HepG2 (cell line): Measurements from ENCODE around the gene CACNA1I. TPM values are rescaled to one million over a fixed set of nuclear protein-coding genes. Genes with fewer than 3 reads are reported as not detected.
A peak's percentile ranks its signal among the peaks of the same experiment; 100 is the strongest.

Experiments
- ARHGAP35 ChIP-seq: sonication (generic); formaldehyde crosslinking; IDR thresholded peaks from 2 replicates; pipeline ENCODE4 v1.9.0; 2022; ENCODE audit warnings: mild to moderate bottlenecking, inconsistent platforms, moderate library complexity, missing genetic modification reagents, borderline replicate concordance
- BRD4 ChIP-seq: sonication (generic); formaldehyde crosslinking; IDR thresholded peaks from 2 replicates; pipeline ENCODE4 v1.4.0; 2020; ENCODE audit warnings: missing genetic modification reagents
- CEBPB ChIP-seq: IDR thresholded peaks from 2 replicates; pipeline ENCODE4 v1.6.1; 2011; ENCODE audit warnings: low read depth, low read length, improper control_type of control experiment, borderline replicate concordance
- CENPX ChIP-seq: sonication (generic); formaldehyde crosslinking; IDR thresholded peaks from 2 replicates; pipeline ENCODE4 v1.9.0; 2021; ENCODE audit warnings: mild to moderate bottlenecking, missing genetic modification reagents, moderate library complexity
- CREB3 ChIP-seq: sonication (generic); formaldehyde crosslinking; IDR thresholded peaks from 2 replicates; pipeline ENCODE4 v1.5.0; 2020; ENCODE audit warnings: missing genetic modification reagents
- HNRNPK ChIP-seq: fragments of 200-400 bp; formaldehyde crosslinking; IDR thresholded peaks from 2 replicates; pipeline ENCODE4 v1.6.1; 2018; ENCODE audit warnings: low read length, low read depth, moderate library complexity, mild to moderate bottlenecking; ENCODE audit not compliant: poor library complexity, severe bottlenecking
- KLF13 ChIP-seq: sonication (generic); formaldehyde crosslinking; IDR thresholded peaks from 2 replicates; pipeline ENCODE4 v1.4.0; 2020; ENCODE audit warnings: mild to moderate bottlenecking, missing genetic modification reagents
- NBN ChIP-seq: fragments of 450-650 bp; conservative IDR thresholded peaks from 2 replicates; pipeline ENCODE4 v1.6.1; 2017
- NR0B2 ChIP-seq: sonication (generic); formaldehyde crosslinking; IDR thresholded peaks from 2 replicates; pipeline ENCODE4 v1.4.0; 2020; ENCODE audit warnings: mild to moderate bottlenecking, missing genetic modification reagents
- NR2F2 ChIP-seq: IDR thresholded peaks from 2 replicates; pipeline ENCODE4 v1.6.1; 2012; ENCODE audit warnings: low read depth, inconsistent platforms, borderline replicate concordance
- THAP11 ChIP-seq: IDR thresholded peaks from 2 replicates; pipeline ENCODE4 v1.6.1; 2016; ENCODE audit warnings: missing biosample characterization, missing genetic modification reagents
- ZC3H4 ChIP-seq: sonication (generic); formaldehyde crosslinking; IDR thresholded peaks from 2 replicates; pipeline ENCODE4 v1.4.0; 2020; ENCODE audit warnings: missing genetic modification reagents, borderline replicate concordance
- ZHX2 ChIP-seq, 2 experiments: sonication (generic) in 1 of 2; formaldehyde crosslinking in 1 of 2; IDR thresholded peaks; 2 replicates each; pipeline versions ENCODE4 v1.6.1 to v1.9.0; 2014 to 2022; ENCODE audit warnings: antibody characterized with exemption in 1 of 2, borderline replicate concordance in 1 of 2, inconsistent platforms in 1 of 2, low read depth in 1 of 2, missing genetic modification reagents in 1 of 2
- ZKSCAN1 ChIP-seq: fragments of 150-350 bp; IDR thresholded peaks from 2 replicates; pipeline ENCODE4 v1.6.1; 2014; ENCODE audit warnings: low read length
- ZNF335 ChIP-seq: sonication (generic); formaldehyde crosslinking; IDR thresholded peaks from 2 replicates; pipeline ENCODE4 v1.4.0; 2020; ENCODE audit warnings: missing genetic modification reagents
- ZNF33A ChIP-seq: sonication (generic); formaldehyde crosslinking; IDR thresholded peaks from 2 replicates; pipeline ENCODE4 v1.5.1; 2020; ENCODE audit warnings: missing genetic modification reagents, mild to moderate bottlenecking, moderate library complexity, borderline replicate concordance
- ZNF562 ChIP-seq: sonication (generic); formaldehyde crosslinking; IDR thresholded peaks from 2 replicates; pipeline ENCODE4 v1.8.0; 2022; ENCODE audit warnings: missing genetic modification reagents, borderline replicate concordance
- ZNF720 ChIP-seq: sonication (generic); formaldehyde crosslinking; IDR thresholded peaks from 2 replicates; pipeline ENCODE4 v1.4.0; 2020; ENCODE audit warnings: missing genetic modification reagents
- ZNF773 ChIP-seq: sonication (generic); formaldehyde crosslinking; IDR thresholded peaks from 2 replicates; pipeline ENCODE4 v1.4.0; 2020; ENCODE audit warnings: missing genetic modification reagents, borderline replicate concordance
- polyA plus RNA-seq, 8 experiments: library from polyadenylated mRNA; depleted of rRNA in 3 of 8; stranded (reverse) in 7 of 8; unstranded in 1 of 8; fragments of >200 nt; fragmentation: Illumina TruSeq in 4 of 8; extraction: Trizol in 4 of 8; gene quantifications; 2 replicates each; pipeline versions ENCODE4 v1.2.1 to v1.2.3, GENCODE V29; 2011 to 2016; ENCODE audit warnings: low read depth in 4 of 8, missing spikeins in 1 of 8, mixed read lengths in 1 of 8; ENCODE audit not compliant: insufficient read depth in 1 of 8
- total RNA-seq, 5 experiments: library from RNA; depleted of rRNA; stranded (reverse); fragments of >200 nt; fragmentation: Illumina TruSeq; extraction: Trizol; gene quantifications; 2 replicates each; pipeline ENCODE4 v1.2.3, GENCODE V29; 2016; ENCODE audit warnings: low read depth in 1 of 5
- TF ChIP-seq, protein P1 (sequence below): sonication (generic); formaldehyde crosslinking; IDR thresholded peaks from 2 replicates; pipeline ENCODE4 v1.4.0; 2020; ENCODE audit warnings: missing genetic modification reagents, mild to moderate bottlenecking, borderline replicate concordance

Gene CACNA1I
- total and polyA plus RNA-seq, 2 of the 13 experiments (the other 11 are each of a cell fraction or from before 2014, with no cell fraction given): not detected

DNA sequence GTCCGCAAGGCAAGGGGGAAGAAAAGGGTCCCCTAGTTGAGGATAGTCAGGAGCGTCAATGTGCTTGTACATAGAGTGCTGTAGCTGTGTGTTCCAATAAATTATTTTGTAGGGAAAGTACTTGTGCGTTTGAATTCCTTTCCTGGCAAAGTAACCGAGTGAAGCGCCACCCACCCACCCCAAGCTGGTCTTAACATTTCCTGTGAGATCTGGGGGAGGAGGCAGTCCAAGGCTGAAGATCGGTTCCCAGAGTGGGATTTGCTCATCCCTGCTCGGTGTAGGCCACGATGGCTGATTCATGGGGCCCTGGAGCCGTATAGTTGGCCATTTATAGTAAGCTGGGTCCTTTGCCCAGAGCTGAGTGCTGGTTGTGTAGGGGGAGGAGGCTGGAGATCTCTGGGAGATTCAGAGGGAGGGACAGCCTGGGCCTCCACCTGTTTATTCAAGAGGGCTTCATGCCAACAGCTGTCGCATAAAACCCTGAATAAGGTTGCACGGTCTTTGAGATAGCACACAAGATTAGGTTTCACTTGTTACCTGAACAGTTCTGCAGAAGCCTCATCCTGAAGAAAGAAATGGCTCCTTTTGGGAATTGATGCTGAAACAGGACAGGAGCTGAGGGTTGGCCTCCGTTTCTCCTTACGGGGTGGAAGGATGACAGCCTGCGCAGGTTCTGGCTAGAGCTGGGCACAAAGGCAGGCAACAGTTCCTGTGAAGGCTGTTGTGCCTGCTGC lies 47.8 kb upstream of the CACNA1I start (continued):
- no peak for TF ChIP-seq NR0B2 (CRISPR knock-in tag)
- no peak for TF ChIP-seq NBN
- TF ChIP-seq HNRNPK: no peak
- no peak for TF ChIP-seq BRD4 (CRISPR knock-in tag)
- no peak for TF ChIP-seq KLF13
- TF ChIP-seq, protein P1, sequence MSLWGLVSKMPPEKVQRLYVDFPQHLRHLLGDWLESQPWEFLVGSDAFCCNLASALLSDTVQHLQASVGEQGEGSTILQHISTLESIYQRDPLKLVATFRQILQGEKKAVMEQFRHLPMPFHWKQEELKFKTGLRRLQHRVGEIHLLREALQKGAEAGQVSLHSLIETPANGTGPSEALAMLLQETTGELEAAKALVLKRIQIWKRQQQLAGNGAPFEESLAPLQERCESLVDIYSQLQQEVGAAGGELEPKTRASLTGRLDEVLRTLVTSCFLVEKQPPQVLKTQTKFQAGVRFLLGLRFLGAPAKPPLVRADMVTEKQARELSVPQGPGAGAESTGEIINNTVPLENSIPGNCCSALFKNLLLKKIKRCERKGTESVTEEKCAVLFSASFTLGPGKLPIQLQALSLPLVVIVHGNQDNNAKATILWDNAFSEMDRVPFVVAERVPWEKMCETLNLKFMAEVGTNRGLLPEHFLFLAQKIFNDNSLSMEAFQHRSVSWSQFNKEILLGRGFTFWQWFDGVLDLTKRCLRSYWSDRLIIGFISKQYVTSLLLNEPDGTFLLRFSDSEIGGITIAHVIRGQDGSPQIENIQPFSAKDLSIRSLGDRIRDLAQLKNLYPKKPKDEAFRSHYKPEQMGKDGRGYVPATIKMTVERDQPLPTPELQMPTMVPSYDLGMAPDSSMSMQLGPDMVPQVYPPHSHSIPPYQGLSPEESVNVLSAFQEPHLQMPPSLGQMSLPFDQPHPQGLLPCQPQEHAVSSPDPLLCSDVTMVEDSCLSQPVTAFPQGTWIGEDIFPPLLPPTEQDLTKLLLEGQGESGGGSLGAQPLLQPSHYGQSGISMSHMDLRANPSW (CRISPR knock-in tag): no peak
- no peak for TF ChIP-seq ZNF720 (CRISPR knock-in tag)
- no peak for TF ChIP-seq ZNF335 (CRISPR knock-in tag)
- no peak for TF ChIP-seq ZNF773 (CRISPR knock-in tag)
- TF ChIP-seq CENPX (CRISPR knock-in tag): no peak
- no peak for TF ChIP-seq ZNF33A (CRISPR knock-in tag)
- no peak for TF ChIP-seq ZNF562 (CRISPR knock-in tag)
- no peak for TF ChIP-seq ARHGAP35
- no peak for TF ChIP-seq ZKSCAN1
- TF ChIP-seq ZC3H4 (CRISPR knock-in tag): 0 out of 2 replicates have a peak, but pooled peaks have one; percentile 41
- no peak for TF ChIP-seq CREB3 (CRISPR knock-in tag)
- TF ChIP-seq NR2F2: no peak
- no peak for TF ChIP-seq CEBPB
- TF ChIP-seq THAP11 (CRISPR knock-in tag): no peak
- TF ChIP-seq ZHX2 (IDR thresholded peaks at IDR 0.05; ENCODE audit: low read depth): no peak
- TF ChIP-seq ZHX2 (CRISPR knock-in tag; IDR thresholded peaks at IDR 0.05; ENCODE audit: borderline replicate concordance): no peak
